Psoas muscle (tissue), 8 donors: ENCODE results near the gene CXorf49. TPM values are rescaled to one million over a fixed set of nuclear protein-coding genes. Genes with fewer than 3 reads are reported as not detected.
"Not testable (repeated sequence)": the region's sequence is repeated elsewhere in the genome, so short reads cannot be mapped to it uniquely, and the experiment has no call there.

Experiments
- ATAC-seq, 4 donors: fragments of 200-7000 bp; cut with Tn5 transposase; one replicate each; pipeline ENCODE4 v1.9.1; 2020; ENCODE audit warnings: moderate library complexity in 3 of 4, mild to moderate bottlenecking in 2 of 4
- DNase-seq, 2 donors: peaks; one replicate each; pipeline ENCODE4 v3.0.0-alpha.2; 2020
- H3K27ac ChIP-seq: fragments of 200-600 bp; one replicate; pipeline ENCODE4 v1.8.0; 2022
- H3K27me3 ChIP-seq, 3 donors: fragments of 200-600 bp in 1 of 3; one replicate each; pipeline versions ENCODE4 v1.6.1 to v1.8.0; 2013 to 2022; ENCODE audit warnings: low read length in 2 of 3, mild to moderate bottlenecking in 2 of 3, moderate library complexity in 1 of 3; ENCODE audit not compliant: insufficient read depth in 3 of 3
- H3K36me3 ChIP-seq, 2 donors: fragments of 200-600 bp in 1 of 2; one replicate each; pipeline versions ENCODE4 v1.6.1 to v1.8.0; 2013 to 2022; ENCODE audit warnings: low read depth in 1 of 2, mild to moderate bottlenecking in 1 of 2, moderate library complexity in 1 of 2; ENCODE audit not compliant: insufficient read depth in 1 of 2
- H3K4me1 ChIP-seq: fragments of 200-600 bp; one replicate; pipeline ENCODE4 v1.8.0; 2022
- H3K4me3 ChIP-seq: fragments of 200-600 bp; one replicate; pipeline ENCODE4 v1.8.0; 2022; ENCODE audit warnings: mild to moderate bottlenecking
- H3K9me3 ChIP-seq: fragments of 200-600 bp; one replicate; pipeline ENCODE4 v1.8.0; 2022
- WGBS, 3 donors: extraction: QIAGEN DNeasy Blood & Tissue Kit; methylation state at CpG; one replicate each; pipeline versions ENCODE4 v1.1.6 to v1.1.7; 2013; 5-methylcytosine and 5-hydroxymethylcytosine counted together
- intact Hi-C, 2 donors: fragments of 100-400 bp; cut with DNase I; formaldehyde crosslinking; loops; one replicate each; pipeline versions ENCODE4 v1.11.0 to v1.14.2; 2022
- long read RNA-seq, 2 donors: library from polyadenylated mRNA; unstranded; transcript quantifications; one replicate each; pipeline ENCODE4 v2.0.0, GENCODE V29; 2021
- polyA plus RNA-seq, 3 donors: library from polyadenylated mRNA; stranded (reverse); fragments of 200-250 nt; gene quantifications; one replicate each; pipeline ENCODE4 v1.2.3, GENCODE V29; 2013
- total RNA-seq, 4 donors: library from RNA; stranded (reverse); fragmentation: NEBNext Ultra II Directional in 2 of 4; extraction: Animal tissue kit (Norgen Biotek cat#: 25700) in 2 of 4; gene quantifications; one replicate each; pipeline versions ENCODE4 v1.2.1 to v1.2.4, GENCODE V29; 2021 to 2023
- donor health status: healthy with polysubstance abuse.
- donor health status: DM: no; HTN: no; CAD: no; lungs with moderate emphysema.
- donor health status: Bipolar disorder and iron deficiency.
- donor health status: healthy.
- donor health status: DM: yes; HTN: yes; CAD: no.
- donor health status: DM: no; HTN: no; CAD: no.
- donor health status: DM: no; HTN: no; CAD: no.
- donor health status: DM: yes; HTN: yes; CAD: no.

The CXorf49 gene
- not detected for total RNA-seq
- not detected for polyA plus RNA-seq
- long read RNA-seq, donor 1, result 0 reads
- long read RNA-seq, donor 2, result 0 reads

GRCh38 chrX:71718185-71718584 is at the start of gene CXorf49:
CXorf49 (minus strand) TSS chrX:71718285; CDS start chrX:71718151, 134 bp downstream.
- H3K27me3 ChIP-seq, intact Hi-C loops, ATAC-seq, H3K4me3 ChIP-seq, H3K36me3 ChIP-seq, H3K9me3 ChIP-seq, H3K4me1 ChIP-seq, H3K27ac ChIP-seq, DNase-seq: not testable (repeated sequence)
- WGBS, 3 donors, result no CpG with 5 or more reads among the region's 30 CpGs

- no CpG with 5 or more reads among the region's 14 CpGs for WGBS, 3 donors
- ATAC-seq, H3K4me1 ChIP-seq, DNase-seq, H3K36me3 ChIP-seq, H3K27ac ChIP-seq, H3K9me3 ChIP-seq, H3K4me3 ChIP-seq, intact Hi-C loops, H3K27me3 ChIP-seq: not testable (repeated sequence)
Measured at GRCh38 chrX:71767134-71767533, 49.0 kb upstream of the CXorf49 start.

- no CpG with 5 or more reads among the region's 8 CpGs for WGBS, 3 donors
- H3K27me3 ChIP-seq, ATAC-seq, H3K9me3 ChIP-seq, intact Hi-C loops, H3K27ac ChIP-seq, DNase-seq, H3K4me3 ChIP-seq, H3K4me1 ChIP-seq, H3K36me3 ChIP-seq: not testable (repeated sequence)
Measured at GRCh38 chrX:71765613-71766012, 47.5 kb upstream of the CXorf49 start.

- H3K27ac ChIP-seq, H3K27me3 ChIP-seq, ATAC-seq, H3K4me1 ChIP-seq, H3K4me3 ChIP-seq, intact Hi-C loops, DNase-seq, H3K9me3 ChIP-seq, H3K36me3 ChIP-seq: not testable (repeated sequence)
- no CpG with 5 or more reads among the region's 11 CpGs for WGBS, 3 donors
Measured at GRCh38 chrX:71764832-71765231, 46.7 kb upstream of the CXorf49 start.

GRCh38 chrX:71763049-71763448 is 45.0 kb upstream of the CXorf49 start, which contains the start of gene CXorf49B:
CXorf49B (plus strand) TSS chrX:71763349; CDS start chrX:71763424, 75 bp downstream.
- H3K27me3 ChIP-seq, ATAC-seq, DNase-seq, H3K9me3 ChIP-seq, H3K4me1 ChIP-seq, intact Hi-C loops, H3K27ac ChIP-seq, H3K36me3 ChIP-seq, H3K4me3 ChIP-seq: not testable (repeated sequence)
- WGBS, 3 donors, result no CpG with 5 or more reads among the region's 34 CpGs

GRCh38 chrX:71760688-71761281 is 42.7 kb upstream of the CXorf49 start:
- ATAC-seq, intact Hi-C loops, H3K27me3 ChIP-seq, H3K4me3 ChIP-seq, H3K27ac ChIP-seq, H3K4me1 ChIP-seq, H3K9me3 ChIP-seq, DNase-seq, H3K36me3 ChIP-seq: not testable (repeated sequence)
- WGBS, 3 donors, result no CpG with 5 or more reads among the region's 20 CpGs

- intact Hi-C loops, ATAC-seq: not testable (repeated sequence)
Measured at GRCh38 chrX:71720289-71720886, 2.3 kb upstream of the CXorf49 start.

GRCh38 chrX:71719195-71719594 is 1.1 kb upstream of the CXorf49 start:
- ATAC-seq, H3K4me1 ChIP-seq, H3K27me3 ChIP-seq, intact Hi-C loops, H3K4me3 ChIP-seq, H3K9me3 ChIP-seq, H3K27ac ChIP-seq, H3K36me3 ChIP-seq: not testable (repeated sequence)
- peak in 1 of 2 donors; percentile 11 for DNase-seq
- WGBS, 3 donors, result 94% methylated on average over 8 of the region's 30 CpGs; no CpG with 5 or more reads in 2 of the 3 donors

More at GRCh38 chrX:71720289-71720886, 2.3 kb upstream of the CXorf49 start:
- not testable (repeated sequence) for DNase-seq, H3K27ac ChIP-seq, H3K4me1 ChIP-seq, H3K27me3 ChIP-seq, H3K36me3 ChIP-seq, H3K4me3 ChIP-seq, H3K9me3 ChIP-seq
- no CpG with 5 or more reads among the region's 20 CpGs for WGBS, 3 donors

GRCh38 chrX:71716323-71716722 is 1.8 kb downstream of the CXorf49 start:
- H3K27ac ChIP-seq, DNase-seq, H3K36me3 ChIP-seq, intact Hi-C loops, ATAC-seq, H3K27me3 ChIP-seq, H3K4me3 ChIP-seq, H3K4me1 ChIP-seq, H3K9me3 ChIP-seq: not testable (repeated sequence)
- WGBS, 3 donors, result no CpG with 5 or more reads among the region's 12 CpGs

- no CpG with 5 or more reads among the region's 8 CpGs for WGBS, 3 donors
- H3K4me3 ChIP-seq, DNase-seq, H3K36me3 ChIP-seq, H3K27me3 ChIP-seq, intact Hi-C loops, H3K9me3 ChIP-seq, H3K4me1 ChIP-seq, H3K27ac ChIP-seq, ATAC-seq: not testable (repeated sequence)
Measured at GRCh38 chrX:71715551-71715950, 2.5 kb downstream of the CXorf49 start.

- H3K36me3 ChIP-seq, DNase-seq, H3K27ac ChIP-seq, H3K9me3 ChIP-seq, H3K4me1 ChIP-seq, H3K4me3 ChIP-seq, H3K27me3 ChIP-seq, ATAC-seq, intact Hi-C loops: not testable (repeated sequence)
- WGBS, 3 donors, result no CpG with 5 or more reads among the region's 14 CpGs
Measured at GRCh38 chrX:71714064-71714463, 4.0 kb downstream of the CXorf49 start.
